CD4-positive, alpha-beta T cell (primary cell): ENCODE measurements around the gene RNASEH2B. TPM values are rescaled to one million over a fixed set of nuclear protein-coding genes. Genes with fewer than 3 reads are reported as not detected.

Experiments
- ATAC-seq: fragments of 200-7000 bp; cut with Tn5 transposase; one replicate; pipeline ENCODE4 v1.10.0; 2022; ENCODE audit warnings: mild to moderate bottlenecking; ENCODE audit not compliant: poor library complexity
- CTCF ChIA-PET: fragments of 350-600 bp; sonication (Branson Sonifier 250); formaldehyde crosslinking; loops from one replicate; lab custom pipeline; 2021; ENCODE audit warnings: antibody characterized with exemption, inconsistent platforms; lab: Charles Lee
- POLR2A ChIA-PET: fragments of 350-600 bp; sonication (Branson Sonifier 250); formaldehyde crosslinking; loops from one replicate; lab custom pipeline; 2021; ENCODE audit warnings: antibody characterized with exemption, inconsistent platforms; lab: Charles Lee
- DNase-seq, 14 experiments: peaks; one replicate each; pipeline ENCODE4 v3.0.0-alpha.2; 2013 to 2020; ENCODE audit warnings: mixed read lengths in 2 of 14
- H3K27ac ChIP-seq, 2 donors: one replicate each; pipeline versions ENCODE4 v1.5.1 to v1.7.0; 2013; ENCODE audit warnings: low read length in 2 of 2, low read depth in 1 of 2, mild to moderate bottlenecking in 1 of 2
- H3K27me3 ChIP-seq, 2 experiments: 1 replicate in 1 of 2; 2 replicates in 1 of 2; pipeline versions ENCODE4 v1.6.1 to v1.7.0; 2013; ENCODE audit warnings: low read length in 2 of 2, control low read depth in 1 of 2, mild to moderate bottlenecking in 1 of 2, moderate library complexity in 1 of 2; ENCODE audit not compliant: insufficient read depth in 2 of 2, control insufficient read depth in 1 of 2
- H3K36me3 ChIP-seq: one replicate; pipeline ENCODE4 v1.6.1; 2013; ENCODE audit warnings: low read length, control low read depth; ENCODE audit not compliant: insufficient read depth
- H3K4me1 ChIP-seq: one replicate; pipeline ENCODE4 v1.6.1; 2013; ENCODE audit warnings: low read length, control low read depth; ENCODE audit not compliant: insufficient read depth
- H3K4me3 ChIP-seq: one replicate; pipeline ENCODE4 v1.5.1; 2013; ENCODE audit warnings: mild to moderate bottlenecking, low read length, moderate library complexity
- H3K9me3 ChIP-seq, 2 experiments: 1 replicate in 1 of 2; 2 replicates in 1 of 2; pipeline versions ENCODE4 v1.6.1 to v1.7.0; 2013; ENCODE audit warnings: low read length in 2 of 2, mild to moderate bottlenecking in 2 of 2, control low read depth in 1 of 2, moderate library complexity in 1 of 2; ENCODE audit not compliant: control insufficient read depth in 1 of 2, insufficient read depth in 1 of 2
- H3K27ac Mint-ChIP-seq: one replicate; pipeline ENCODE4 v1.8.0; 2020; ENCODE audit warnings: mixed read lengths
- H3K27me3 Mint-ChIP-seq: one replicate; pipeline ENCODE4 v1.8.0; 2021; ENCODE audit warnings: mixed read lengths
- H3K36me3 Mint-ChIP-seq: one replicate; pipeline ENCODE4 v1.8.0; 2021; ENCODE audit warnings: low read depth, mixed read lengths
- H3K4me1 Mint-ChIP-seq: one replicate; pipeline ENCODE4 v1.8.0; 2021; ENCODE audit warnings: low read depth, mixed read lengths
- H3K4me3 Mint-ChIP-seq: one replicate; pipeline ENCODE4 v1.8.0; 2020; ENCODE audit warnings: mild to moderate bottlenecking, mixed read lengths
- H3K9me3 Mint-ChIP-seq: one replicate; pipeline ENCODE4 v1.8.0; 2020; ENCODE audit warnings: mixed read lengths
- intact Hi-C, 2 experiments: fragments of 100-400 bp; cut with DNase I in 1 of 2; cut with micrococcal nuclease in 1 of 2; formaldehyde crosslinking; loops; one replicate each; pipeline versions ENCODE4 v1.15.1 to v1.9.0; 2023 to 2025; cut with DNase I, micrococcal nuclease
- total RNA-seq, 174 experiments: library from RNA in 2 of 174; stranded (reverse) in 2 of 174; gene quantifications; one replicate each; pipeline ENCODE4 v1.2.3 and lab custom pipeline; 2021 to 2026
- TF ChIP-seq, protein P1 (sequence below): fragments of 200-600 bp; IDR thresholded peaks from one replicate; pipeline ENCODE4 v1.8.0; 2022; ENCODE audit warnings: antibody characterized with exemption, mild to moderate bottlenecking

RNASEH2B gene
- total RNA-seq, 2 experiments from 2014 or later, result 68.4 to 74.6 TPM

DNA sequence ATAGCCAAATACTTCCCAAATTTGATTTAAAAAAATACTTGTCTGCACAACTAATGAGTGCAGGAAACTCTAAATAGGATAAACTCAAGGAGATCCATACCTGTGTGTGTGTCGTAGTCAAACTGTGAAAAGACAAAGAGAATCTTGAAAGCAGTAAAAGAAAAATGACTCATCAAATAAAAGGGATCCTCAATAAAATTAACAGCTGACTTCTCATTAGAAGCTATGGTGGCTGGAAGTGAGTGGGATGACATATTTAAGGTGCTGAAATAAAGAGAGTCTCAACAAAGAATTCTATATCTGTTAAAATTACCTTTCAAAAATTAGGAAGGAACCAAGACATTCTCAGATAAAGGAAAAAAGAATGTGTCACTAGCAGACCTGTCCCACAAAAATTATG, 13.7 kb downstream of the RNASEH2B start:
- no peak for DNase-seq
- intact Hi-C loops, result no loop called here
- Histone ChIP-seq H3K27ac (no peak overlapping the region), H3K36me3 (peaks cover 4% of the 10 kb centered on the region), H3K4me3 (no peak overlapping the region), H3K27me3 (no peaks in the 10 kb centered on the region), H3K4me1 (no peaks in the 10 kb centered on the region), H3K9me3 (peaks cover 4 to 31% of the 10 kb centered on the region in 2 experiments)
- H3K4me1 Mint-ChIP-seq, result peaks cover 62% of the 10 kb centered on the region
- no peak overlapping the region for H3K27ac Mint-ChIP-seq
- no peak overlapping the region for H3K4me3 Mint-ChIP-seq
- no peak for ATAC-seq
- TF ChIP-seq, protein P1, sequence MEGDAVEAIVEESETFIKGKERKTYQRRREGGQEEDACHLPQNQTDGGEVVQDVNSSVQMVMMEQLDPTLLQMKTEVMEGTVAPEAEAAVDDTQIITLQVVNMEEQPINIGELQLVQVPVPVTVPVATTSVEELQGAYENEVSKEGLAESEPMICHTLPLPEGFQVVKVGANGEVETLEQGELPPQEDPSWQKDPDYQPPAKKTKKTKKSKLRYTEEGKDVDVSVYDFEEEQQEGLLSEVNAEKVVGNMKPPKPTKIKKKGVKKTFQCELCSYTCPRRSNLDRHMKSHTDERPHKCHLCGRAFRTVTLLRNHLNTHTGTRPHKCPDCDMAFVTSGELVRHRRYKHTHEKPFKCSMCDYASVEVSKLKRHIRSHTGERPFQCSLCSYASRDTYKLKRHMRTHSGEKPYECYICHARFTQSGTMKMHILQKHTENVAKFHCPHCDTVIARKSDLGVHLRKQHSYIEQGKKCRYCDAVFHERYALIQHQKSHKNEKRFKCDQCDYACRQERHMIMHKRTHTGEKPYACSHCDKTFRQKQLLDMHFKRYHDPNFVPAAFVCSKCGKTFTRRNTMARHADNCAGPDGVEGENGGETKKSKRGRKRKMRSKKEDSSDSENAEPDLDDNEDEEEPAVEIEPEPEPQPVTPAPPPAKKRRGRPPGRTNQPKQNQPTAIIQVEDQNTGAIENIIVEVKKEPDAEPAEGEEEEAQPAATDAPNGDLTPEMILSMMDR, result no peak
- peaks cover 72% of the 10 kb centered on the region for H3K36me3 Mint-ChIP-seq
- POLR2A ChIA-PET, result no interaction called here
- H3K9me3 Mint-ChIP-seq, result peaks cover 15% of the 10 kb centered on the region
- no peaks in the 10 kb centered on the region for H3K27me3 Mint-ChIP-seq
- CTCF ChIA-PET, result no interaction called here

DNA sequence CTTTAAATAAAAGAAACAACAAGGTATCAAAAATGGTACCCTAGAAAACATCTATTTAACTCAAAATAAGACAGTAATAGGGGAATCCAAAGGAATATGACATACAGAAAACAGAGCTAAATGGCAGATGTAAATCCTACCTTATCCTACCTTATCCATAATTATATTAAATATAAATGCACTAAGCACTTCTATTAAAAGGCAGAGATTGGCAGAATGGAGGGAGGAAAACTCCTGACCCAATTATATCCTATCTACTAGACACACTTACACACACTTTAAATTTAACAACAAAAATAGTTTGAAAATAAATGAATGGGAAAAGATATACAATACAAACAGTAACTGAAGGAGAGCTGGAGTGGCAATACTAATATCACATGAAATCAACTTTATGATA, 14.4 kb downstream of the RNASEH2B start:
- peaks cover 4% of the 10 kb centered on the region for H3K36me3 ChIP-seq
- no peak for ATAC-seq
- POLR2A ChIA-PET, result no interaction called here
- H3K4me3 ChIP-seq, result no peak overlapping the region
- H3K27me3 Mint-ChIP-seq, result no peaks in the 10 kb centered on the region
- intact Hi-C loops, result no loop called here
- no peak overlapping the region for H3K4me3 Mint-ChIP-seq
- H3K27ac Mint-ChIP-seq, result no peak overlapping the region
- TF ChIP-seq, protein P1, result no peak
- no peak for DNase-seq
- peaks cover 4 to 31% of the 10 kb centered on the region in 2 experiments for H3K9me3 ChIP-seq
- H3K36me3 Mint-ChIP-seq, result peaks cover 78% of the 10 kb centered on the region
- H3K9me3 Mint-ChIP-seq, result peaks cover 15% of the 10 kb centered on the region
- H3K27ac ChIP-seq, result no peak overlapping the region
- H3K4me1 ChIP-seq, result no peaks in the 10 kb centered on the region
- no peaks in the 10 kb centered on the region for H3K27me3 ChIP-seq
- peaks cover 60% of the 10 kb centered on the region for H3K4me1 Mint-ChIP-seq
- CTCF ChIA-PET, result no interaction called here

DNA sequence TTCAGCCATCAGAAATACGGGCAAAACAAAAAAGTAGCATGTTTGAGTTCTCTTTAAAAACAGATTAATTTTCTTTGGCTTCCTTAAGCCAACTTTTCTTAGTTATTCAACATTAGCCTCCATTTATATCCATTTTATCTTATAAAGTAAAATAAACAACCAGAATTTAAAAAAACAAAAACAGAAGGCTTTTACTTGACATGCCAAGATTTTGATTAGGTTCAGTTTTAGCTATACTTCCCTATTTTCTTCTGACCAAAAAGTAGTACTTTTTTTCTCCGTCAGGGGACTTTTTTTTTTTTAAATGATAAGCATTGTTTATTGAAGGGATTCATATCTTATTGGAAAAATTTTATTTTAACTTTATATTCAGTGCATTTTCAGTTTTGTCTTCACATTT, 18.1 kb downstream of the RNASEH2B start:
- Mint-ChIP-seq H3K4me1 (peaks cover 48% of the 10 kb centered on the region), H3K27me3 (no peaks in the 10 kb centered on the region)
- CTCF ChIA-PET, result interaction anchor here (0.5 to 1.9 kb wide), 3 partner anchors 12 to 35 kb away, joined by 3 to 4 read pairs (median 4); no protein-coding TSS in a partner anchor

More for the DNA sequence above, 18.1 kb downstream of the RNASEH2B start:
- H3K27ac ChIP-seq, result no peak overlapping the region
- peaks cover 32% of the 10 kb centered on the region for H3K36me3 ChIP-seq
- no peaks in the 10 kb centered on the region for H3K27me3 ChIP-seq
- TF ChIP-seq, protein P1, result no peak
- peaks cover 4 to 20% of the 10 kb centered on the region in 2 experiments for H3K9me3 ChIP-seq
- H3K4me1 ChIP-seq, result no peaks in the 10 kb centered on the region
- Mint-ChIP-seq H3K9me3 (peaks cover 11% of the 10 kb centered on the region), H3K4me3 (no peak overlapping the region), H3K27ac (peak overlapping the region; percentile 33), H3K36me3 (peaks cover 82% of the 10 kb centered on the region)
- H3K4me3 ChIP-seq, result no peak overlapping the region
- ATAC-seq (no peak), DNase-seq (no peak)
- POLR2A ChIA-PET, result interaction anchor here (1.3 kb wide), 1 partner anchor 13 kb away, joined by 3 read pairs; no protein-coding TSS in a partner anchor
- intact Hi-C loops, result no loop called here
